H1 (cell line): ENCODE data around the gene TMEM135. TPM values are rescaled to one million over a fixed set of nuclear protein-coding genes. Genes with fewer than 3 reads are reported as not detected.

Experiments used
- CTCF ChIA-PET: fragments of 300-600 bp; sonication (Branson Sonifier 250); formaldehyde crosslinking; loops from one replicate; lab custom pipeline; 2021; ENCODE audit not compliant: partially characterized antibody; lab: Charles Lee
- POLR2A ChIA-PET: fragments of 300-600 bp; sonication (Branson Sonifier 250); formaldehyde crosslinking; loops from one replicate; lab custom pipeline; 2021; ENCODE audit warnings: inconsistent platforms; ENCODE audit not compliant: partially characterized antibody; lab: Charles Lee
- DNase-seq, 2 experiments: peaks; one replicate each; pipeline versions ENCODE4 v3.0.0 to v3.0.0-alpha.2; 2010 to 2022; ENCODE audit warnings: low spot score in 2 of 2, low read depth in 1 of 2, mixed read lengths in 1 of 2
- FAIRE-seq: peaks from 2 replicates; lab custom pipeline; 2011; peaks lifted over from hg19 to GRCh38; lab: Jason Lieb, UNC
- H2AFZ ChIP-seq: 2 replicates; pipeline ENCODE4 v1.8.1; 2012; ENCODE audit warnings: low read length, inconsistent platforms
- H2AK5ac ChIP-seq: 2 replicates; pipeline ENCODE4 v1.6.1; 2013; ENCODE audit warnings: low read depth, low read length
- H2BK120ac ChIP-seq: replicated peaks from 2 replicates; pipeline ENCODE3; 2013; ENCODE audit warnings: low read depth, low read length, inconsistent platforms
- H2BK12ac ChIP-seq: 2 replicates; pipeline ENCODE4 v1.6.1; 2013; ENCODE audit warnings: low read depth, low read length
- H2BK15ac ChIP-seq: 2 replicates; pipeline ENCODE4 v1.6.1; 2013; ENCODE audit warnings: low read length
- H2BK20ac ChIP-seq: 2 replicates; pipeline ENCODE4 v1.6.1; 2013; ENCODE audit warnings: low read length
- H2BK5ac ChIP-seq: 2 replicates; pipeline ENCODE4 v1.6.1; 2013; ENCODE audit warnings: low read depth, low read length
- H3K14ac ChIP-seq: 2 replicates; pipeline ENCODE4 v1.6.1; 2013; ENCODE audit warnings: inconsistent platforms; ENCODE audit not compliant: insufficient read length
- H3K18ac ChIP-seq: 2 replicates; pipeline ENCODE4 v1.6.1; 2013; ENCODE audit warnings: low read length; ENCODE audit errors: extremely low read depth
- H3K23ac ChIP-seq: 2 replicates; pipeline ENCODE4 v1.6.1; 2013; ENCODE audit warnings: inconsistent platforms; ENCODE audit not compliant: insufficient read length
- H3K23me2 ChIP-seq: 2 replicates; pipeline ENCODE4 v1.6.1; 2013; ENCODE audit warnings: low read depth, low read length
- H3K27ac ChIP-seq: 2 replicates; pipeline ENCODE4 v1.6.1; 2011; ENCODE audit warnings: low read depth, low read length, inconsistent platforms
- H3K27me3 ChIP-seq, 4 experiments: replicated peaks in 1 of 4; 1 replicate in 1 of 4; 2 replicates in 3 of 4; pipeline versions ENCODE4 v1.6.1 to v1.8.1; 2011 to 2013; ENCODE audit warnings: low read length in 3 of 4, mild to moderate bottlenecking in 3 of 4, inconsistent platforms in 2 of 4, mixed read lengths in 2 of 4, moderate library complexity in 1 of 4; ENCODE audit not compliant: control insufficient read depth in 3 of 4, insufficient read depth in 3 of 4; ENCODE audit errors: extremely low read depth in 1 of 4
- H3K36me3 ChIP-seq, 4 experiments: 2 replicates each; pipeline versions ENCODE4 v1.6.1 to v1.8.1; 2011 to 2013; ENCODE audit warnings: mild to moderate bottlenecking in 4 of 4, low read length in 3 of 4, moderate library complexity in 2 of 4, control low read depth in 1 of 4, inconsistent platforms in 1 of 4; ENCODE audit not compliant: insufficient read depth in 4 of 4, control insufficient read depth in 2 of 4
- H3K4ac ChIP-seq: replicated peaks from 2 replicates; pipeline ENCODE3; 2013; ENCODE audit warnings: low read length, low read depth, mixed read lengths, inconsistent platforms; ENCODE audit not compliant: insufficient read length
- H3K4me1 ChIP-seq, 4 experiments: replicated peaks in 1 of 4; 1 replicate in 1 of 4; 2 replicates in 3 of 4; pipeline versions ENCODE4 v1.6.1 to v1.8.1; 2011 to 2013; ENCODE audit warnings: low read length in 3 of 4, inconsistent platforms in 2 of 4, mixed read lengths in 1 of 4; ENCODE audit not compliant: insufficient read depth in 4 of 4, control insufficient read depth in 3 of 4
- H3K4me2 ChIP-seq, 2 experiments: 2 replicates each; pipeline versions ENCODE4 v1.6.1 to v1.8.1; 2011 to 2013; ENCODE audit warnings: low read depth in 2 of 2, low read length in 2 of 2, control low read depth in 1 of 2, inconsistent platforms in 1 of 2, mild to moderate bottlenecking in 1 of 2; ENCODE audit not compliant: insufficient read depth in 1 of 2
- H3K4me3 ChIP-seq, 4 experiments: fragments of 200-600, 300-600 bp in 1 of 4; sonication (generic), shearing (Covaris generic), sonication (Bioruptor Twin) in 1 of 4; 2 replicates each; pipeline versions ENCODE4 v1.5.1 to v1.8.1; 2011 to 2016; ENCODE audit warnings: low read length in 4 of 4, low read depth in 3 of 4, control low read depth in 2 of 4, inconsistent platforms in 2 of 4, mild to moderate bottlenecking in 2 of 4, mixed read lengths in 1 of 4, moderate library complexity in 1 of 4; ENCODE audit not compliant: insufficient read depth in 2 of 4; ENCODE audit errors: extremely low read depth in 1 of 4
- H3K56ac ChIP-seq: replicated peaks from 2 replicates; pipeline ENCODE3; 2013; ENCODE audit warnings: low read depth, mild to moderate bottlenecking, mixed read lengths, low read length, inconsistent platforms; ENCODE audit not compliant: insufficient read length
- H3K79me1 ChIP-seq: 2 replicates; pipeline ENCODE4 v1.6.1; 2013; ENCODE audit warnings: low read depth, low read length, control low read depth
- H3K79me2 ChIP-seq, 2 experiments: 2 replicates each; pipeline versions ENCODE4 v1.6.1 to v1.8.1; 2012 to 2013; ENCODE audit warnings: low read length in 2 of 2, mild to moderate bottlenecking in 2 of 2, inconsistent platforms in 1 of 2; ENCODE audit not compliant: insufficient read depth in 2 of 2, control insufficient read depth in 1 of 2
- H3K9ac ChIP-seq, 4 experiments: replicated peaks in 1 of 4; 1 replicate in 1 of 4; 2 replicates in 3 of 4; pipeline versions ENCODE4 v1.6.1 to v1.8.1; 2011 to 2013; ENCODE audit warnings: low read depth in 3 of 4, low read length in 3 of 4, control low read depth in 2 of 4, mild to moderate bottlenecking in 2 of 4, moderate library complexity in 2 of 4, inconsistent platforms in 1 of 4; ENCODE audit errors: extremely low read depth in 1 of 4
- H3K9me3 ChIP-seq, 2 experiments: 2 replicates each; pipeline versions ENCODE4 v1.6.1 to v1.8.1; 2012 to 2013; ENCODE audit warnings: mild to moderate bottlenecking in 2 of 2, moderate library complexity in 2 of 2, control low read depth in 1 of 2, inconsistent platforms in 1 of 2, low read depth in 1 of 2, low read length in 1 of 2, mixed read lengths in 1 of 2; ENCODE audit not compliant: insufficient read depth in 2 of 2
- H4K20me1 ChIP-seq, 2 experiments: replicated peaks in 1 of 2; 2 replicates each; pipeline versions ENCODE3 to v1.8.1; 2011 to 2013; ENCODE audit warnings: inconsistent platforms in 2 of 2, low read length in 2 of 2, mild to moderate bottlenecking in 1 of 2; ENCODE audit not compliant: insufficient read depth in 2 of 2, control insufficient read depth in 1 of 2
- H4K5ac ChIP-seq: 2 replicates; pipeline ENCODE4 v1.6.1; 2013; ENCODE audit warnings: low read length, low read depth, mixed read lengths, inconsistent platforms; ENCODE audit not compliant: insufficient read length
- H4K8ac ChIP-seq: 2 replicates; pipeline ENCODE4 v1.8.0; 2013; ENCODE audit warnings: mild to moderate bottlenecking, moderate library complexity, low read length, inconsistent platforms; ENCODE audit not compliant: insufficient read depth; ENCODE audit errors: extremely low read depth
- H4K91ac ChIP-seq: replicated peaks from 2 replicates; pipeline ENCODE3; 2013; ENCODE audit warnings: low read length, mixed read lengths, inconsistent platforms; ENCODE audit not compliant: insufficient read length
- ATF3 ChIP-seq: IDR thresholded peaks from 2 replicates; pipeline ENCODE4 v1.6.1; 2011; ENCODE audit warnings: low read depth, mild to moderate bottlenecking, low read length; ENCODE audit not compliant: insufficient read depth
- BACH1 ChIP-seq: IDR thresholded peaks from 2 replicates; pipeline ENCODE4 v1.6.1; 2012; ENCODE audit warnings: low read length, improper control_type of control experiment
- BCL11A ChIP-seq, 2 experiments: IDR thresholded peaks; one replicate each; pipeline ENCODE4 v1.6.1; 2011; ENCODE audit warnings: low read depth in 2 of 2, low read length in 2 of 2, mild to moderate bottlenecking in 2 of 2
- FOSL1 ChIP-seq: IDR thresholded peaks from 2 replicates; pipeline ENCODE4 v1.6.1; 2011; ENCODE audit warnings: mild to moderate bottlenecking, low read depth, low read length, moderate library complexity; ENCODE audit not compliant: insufficient read depth
- POLR2A ChIP-seq, 2 experiments: IDR thresholded peaks; 1 replicate in 1 of 2; 2 replicates in 1 of 2; pipeline ENCODE4 v1.6.1; 2011; ENCODE audit warnings: low read depth in 2 of 2, low read length in 2 of 2, mild to moderate bottlenecking in 2 of 2; ENCODE audit errors: control extremely low read depth in 1 of 2
- SP2 ChIP-seq: IDR thresholded peaks from 2 replicates; pipeline ENCODE4 v1.6.1; 2012; ENCODE audit warnings: mild to moderate bottlenecking, low read length, inconsistent platforms
- TEAD4 ChIP-seq: IDR thresholded peaks from 2 replicates; pipeline ENCODE4 v1.6.1; 2012; ENCODE audit warnings: low read depth, low read length, inconsistent platforms, mixed read lengths
- WGBS, 2 experiments: shearing (Covaris generic) in 1 of 2; methylation state at CpG; one replicate each; pipeline versions ENCODE4 v1.1.6 to v1.1.7; 2013 to 2015; ENCODE audit warnings: low lambda C conversion rate in 2 of 2, mixed read lengths in 2 of 2, inconsistent platforms in 1 of 2, low coverage in 1 of 2, missing lambda C conversion rate in 1 of 2; ENCODE audit not compliant: insufficient replicate concordance in 2 of 2, insufficient coverage in 1 of 2, insufficient read length in 1 of 2; ENCODE audit errors: extremely low coverage in 1 of 2, missing lambda C conversion rate in 1 of 2; 5-methylcytosine and 5-hydroxymethylcytosine counted together
- polyA plus RNA-seq, 7 experiments: library from polyadenylated mRNA; depleted of rRNA in 3 of 7; stranded (reverse) in 5 of 7; unstranded in 2 of 7; fragments of >200 nt in 5 of 7; fragments of 200-250 nt in 2 of 7; gene quantifications; 1 replicate in 5 of 7; 2 replicates in 1 of 7; 4 replicates in 1 of 7; pipeline versions ENCODE4 v1.2.1 to v1.2.3, GENCODE V29; 2011 to 2013; ENCODE audit warnings: missing spikeins in 2 of 7, mixed read lengths in 2 of 7
- total RNA-seq: library from RNA; stranded (reverse); fragmentation: NEBNext Ultra II Directional; extraction: Animal tissue kit (Norgen Biotek cat#: 25700); gene quantifications from 2 replicates; pipeline ENCODE4 v1.2.1, GENCODE V29; 2021

Gene TMEM135
- total and polyA plus RNA-seq, 2 of the 8 experiments (the other 6 are each of a cell fraction or from before 2014, with no cell fraction given), result 9.3 to 31.3 TPM

GRCh38 chr11:87036756-87037449 is 831 bp upstream of the TMEM135 start:
- Histone ChIP-seq H3K4me3 (peak overlapping the region; percentile 53 to 97 (median 69)), H2BK20ac (peak overlapping the region; percentile 49; the same call in 1 of the 2 replicates), H4K5ac (peak overlapping the region; percentile 58), H4K8ac (peak overlapping the region; percentile 82; the same call in 1 of the 2 replicates), H2AFZ (peak overlapping the region; percentile 95), H3K9ac (peak overlapping the region in 3 of 4 experiments; percentile 49 to 56 (median 51); a peak in 5 of 7 replicates), H2BK15ac (peak overlapping the region; percentile 23; the same call in 1 of the 2 replicates), H3K27me3 (no peaks in the 10 kb centered on the region), H2AK5ac (no peak overlapping the region), H2BK5ac (peak overlapping the region; percentile 88; the same call in 1 of the 2 replicates), H4K20me1 (no peaks in the 10 kb centered on the region), H3K4ac (peak overlapping the region; percentile 83), H3K9me3 (no peaks in the 10 kb centered on the region), H3K27ac (0 out of 2 replicates have a peak overlapping the region, but pooled peaks have one; percentile 51), H3K23me2 (peaks cover 11% of the 10 kb centered on the region), H3K79me2 (peaks cover 0 to 35% of the 10 kb centered on the region in 2 experiments; a peak in 3 of 4 replicates), H3K79me1 (no peaks in the 10 kb centered on the region), H3K56ac (no peak overlapping the region), H4K91ac (peak overlapping the region; percentile 78), H3K18ac (peak overlapping the region; percentile 80), H2BK12ac (peak overlapping the region; percentile 72), H3K4me2 (peak overlapping the region; percentile 79 to 96), H3K36me3 (no peaks in the 10 kb centered on the region), H3K4me1 (peaks cover 0 to 7% (median 4%) of the 10 kb centered on the region in 4 experiments; a peak in 4 of 7 replicates), H2BK120ac (peak overlapping the region; percentile 86), H3K14ac (no peak overlapping the region), H3K23ac (no peak overlapping the region)
- DNase-seq, result peak in 1 of 2 experiments; percentile 0
- whole genome bisulfite sequencing, 2 experiments, result 31% methylated on average over 10 of the region's 10 CpGs; no CpG with 5 or more reads in 1 of the 2 experiments
- peak in 1 of 2 experiments; percentile 14; a peak in 1 of 3 replicates for TF ChIP-seq POLR2A (IDR thresholded peaks at IDR 0.05; ENCODE audit: control extremely low read depth in 1 of 2, low read depth in 2 of 2, low read length in 2 of 2)
- no peak for TF ChIP-seq FOSL1
- TF ChIP-seq ATF3, result no peak
- no peak for TF ChIP-seq BACH1
- no peak for TF ChIP-seq SP2
- no peak for TF ChIP-seq BCL11A (IDR thresholded peaks at IDR 0.05; ENCODE audit: low read depth in 2 of 2, low read length in 2 of 2)
- TF ChIP-seq TEAD4, result no peak
- CTCF ChIA-PET, result interaction anchor here (0.6 to 1.7 kb wide), 7 partner anchors 47 to 488 kb away, joined by 3 to 7 read pairs (median 3); no protein-coding TSS in a partner anchor
- POLR2A ChIA-PET, result interaction anchor here (0.5 to 1.7 kb wide), 7 partner anchors 9 to 82 kb away, joined by 3 to 7 read pairs (median 3); no protein-coding TSS in a partner anchor
- FAIRE-seq, result no peak
